K562 (cell line): ENCODE data around the gene OSGEP. TPM values are rescaled to one million over a fixed set of nuclear protein-coding genes. Genes with fewer than 3 reads are reported as not detected.

Experiments
- CEBPB ChIP-seq: fragments of 450-650 bp; IDR thresholded peaks from 2 replicates; pipeline ENCODE4 v1.6.1; 2016; ENCODE audit warnings: missing genetic modification characterization, missing compliant biosample characterization
- CTBP1 ChIP-seq: fragments of 450-650 bp; IDR thresholded peaks from 2 replicates; pipeline ENCODE4 v1.6.1; 2016; ENCODE audit warnings: borderline replicate concordance
- FOXA1 ChIP-seq: fragments of 450-650 bp; IDR thresholded peaks from 2 replicates; pipeline ENCODE4 v1.6.1; 2016; ENCODE audit warnings: mild to moderate bottlenecking, borderline replicate concordance
- FOXM1 ChIP-seq, 2 experiments: fragments of 450-650 bp in 1 of 2; sonication (generic) in 1 of 2; formaldehyde crosslinking in 1 of 2; IDR thresholded peaks; 2 replicates each; pipeline versions ENCODE4 v1.6.1 to v1.9.0; 2017 to 2022; ENCODE audit warnings: low read depth in 2 of 2, mild to moderate bottlenecking in 2 of 2, missing genetic modification reagents in 1 of 2, moderate library complexity in 1 of 2
- GATAD2B ChIP-seq: fragments of 450-650 bp; IDR thresholded peaks from 2 replicates; pipeline ENCODE4 v1.6.1; 2017; ENCODE audit warnings: mild to moderate bottlenecking, borderline replicate concordance
- HSF4 ChIP-seq: fragments of 250-450 bp; sonication (Bioruptor Pico); IDR thresholded peaks from 2 replicates; pipeline ENCODE4 v2.1.2; 2022; ENCODE audit warnings: mild to moderate bottlenecking, moderate library complexity, borderline replicate concordance
- L3MBTL2 ChIP-seq: fragments of 450-650 bp; IDR thresholded peaks from 2 replicates; pipeline ENCODE4 v1.6.1; 2016; ENCODE audit warnings: mild to moderate bottlenecking, moderate library complexity
- MECOM ChIP-seq: fragments of 250-450 bp; sonication (Bioruptor Pico); IDR thresholded peaks from 2 replicates; pipeline ENCODE4 v1.8.0; 2022; ENCODE audit warnings: inconsistent platforms
- MLX ChIP-seq, 2 experiments: fragments of 450-650 bp in 1 of 2; sonication (generic) in 1 of 2; formaldehyde crosslinking; conservative IDR thresholded peaks; 2 replicates each; pipeline versions ENCODE4 v1.4.0 to v1.8.1; 2020 to 2022; ENCODE audit warnings: mild to moderate bottlenecking in 1 of 2, missing genetic modification reagents in 1 of 2
- NCOA4 ChIP-seq: fragments of 450-650 bp; IDR thresholded peaks from 2 replicates; pipeline ENCODE4 v1.6.1; 2018; ENCODE audit warnings: mild to moderate bottlenecking; ENCODE audit not compliant: partially characterized antibody
- NFIC ChIP-seq: fragments of 450-650 bp; IDR thresholded peaks from 2 replicates; pipeline ENCODE4 v1.6.1; 2017; ENCODE audit warnings: mild to moderate bottlenecking, inconsistent platforms
- NFYB ChIP-seq: IDR thresholded peaks from 2 replicates; pipeline ENCODE4 v1.6.1; 2011; ENCODE audit warnings: mild to moderate bottlenecking, moderate library complexity; ENCODE audit not compliant: insufficient read length; ENCODE audit errors: extremely low read depth
- RBM14 ChIP-seq: fragments of 200-400 bp; formaldehyde crosslinking; IDR thresholded peaks from 2 replicates; pipeline ENCODE4 v1.6.1; 2018; ENCODE audit warnings: low read depth, mild to moderate bottlenecking, low read length, moderate library complexity, borderline replicate concordance; ENCODE audit not compliant: insufficient read depth
- RBM39 ChIP-seq: fragments of 200-400 bp; formaldehyde crosslinking; optimal IDR thresholded peaks from 2 replicates; pipeline ENCODE3; 2018; ENCODE audit warnings: low read depth, low read length
- SNRNP70 ChIP-seq: fragments of 200-400 bp; formaldehyde crosslinking; optimal IDR thresholded peaks from 2 replicates; pipeline ENCODE3; 2017; ENCODE audit warnings: low read depth, low read length
- SOX6 ChIP-seq: fragments of 450-650 bp; IDR thresholded peaks from 2 replicates; pipeline ENCODE4 v1.6.1; 2014; ENCODE audit warnings: mild to moderate bottlenecking
- TCF7 ChIP-seq: sonication (generic); IDR thresholded peaks from 2 replicates; pipeline ENCODE4 v1.6.1; 2016; ENCODE audit warnings: antibody characterized with exemption, borderline replicate concordance
- TCF7L2 ChIP-seq: fragments of 150-350 bp; IDR thresholded peaks from 2 replicates; pipeline ENCODE4 v1.6.1; 2016; ENCODE audit warnings: low read depth, mild to moderate bottlenecking, low read length, moderate library complexity
- ZFP30 ChIP-seq: fragments of 250-450 bp; sonication (Bioruptor Pico); IDR thresholded peaks from 2 replicates; pipeline ENCODE4 v1.8.0; 2022; ENCODE audit warnings: moderate library complexity, mild to moderate bottlenecking, inconsistent platforms, borderline replicate concordance
- ZKSCAN3 ChIP-seq: fragments of 250-450 bp; sonication (Bioruptor Pico); IDR thresholded peaks from 2 replicates; pipeline ENCODE4 v1.4.0; 2020
- ZNF766 ChIP-seq: fragments of 200-800 bp; sonication (Bioruptor generic); conservative IDR thresholded peaks from 2 replicates; pipeline ENCODE4 v1.6.1; 2016; ENCODE audit warnings: missing genetic modification characterization, missing compliant biosample characterization
- ZNF77 ChIP-seq: fragments of 250-450 bp; sonication (Bioruptor Pico); IDR thresholded peaks from 2 replicates; pipeline ENCODE4 v1.5.0; 2020
- polyA plus RNA-seq, 8 experiments: library from polyadenylated mRNA; depleted of rRNA in 4 of 8; stranded (reverse) in 5 of 8; unstranded in 3 of 8; fragments of >200 nt; fragmentation: Nextera tagmentation in 2 of 8; fragmentation: Illumina TruSeq in 1 of 8; extraction: Ambion mirVana in 2 of 8; extraction: Trizol in 1 of 8; gene quantifications; 2 replicates each; pipeline versions ENCODE4 v1.2.1 to v1.2.3, GENCODE V29; 2011 to 2014; ENCODE audit warnings: inconsistent platforms in 1 of 8, missing spikeins in 1 of 8
- total RNA-seq, 7 experiments: library from RNA; depleted of rRNA in 6 of 7; stranded (reverse); fragments of >200 nt in 6 of 7; fragmentation: Illumina TruSeq in 2 of 7; extraction: Trizol in 2 of 7; gene quantifications; 2 replicates each; pipeline versions ENCODE4 v1.2.1 to v1.2.3, GENCODE V29; 2011 to 2021; ENCODE audit warnings: low replicate concordance in 1 of 7
- TF ChIP-seq, protein P1 (sequence below), 2 experiments: fragments of 450-650 bp; conservative IDR thresholded peaks; 2 replicates each; pipeline ENCODE4 v1.6.1; 2017; ENCODE audit warnings: mild to moderate bottlenecking in 2 of 2, moderate library complexity in 2 of 2
- TF ChIP-seq, protein P2 (sequence below): fragments of 250-450 bp; sonication (Bioruptor Pico); IDR thresholded peaks from 2 replicates; pipeline ENCODE4 v1.9.0; 2021; ENCODE audit warnings: mild to moderate bottlenecking
- TF ChIP-seq, protein P3 (sequence below): fragments of 250-450 bp; sonication (Bioruptor Pico); IDR thresholded peaks from 2 replicates; pipeline ENCODE4 v1.8.0; 2022; ENCODE audit warnings: moderate library complexity, mild to moderate bottlenecking, inconsistent platforms
- TF ChIP-seq, protein P4 (sequence below): fragments of 450-650 bp; IDR thresholded peaks from 2 replicates; pipeline ENCODE4 v1.6.1; 2016; ENCODE audit warnings: low read depth, mild to moderate bottlenecking, moderate library complexity

OSGEP gene
- total and polyA plus RNA-seq, 9 of the 15 experiments (the other 6 are each of a cell fraction or from before 2014, with no cell fraction given): 32.1 to 59.2 (median 44.1) TPM

- TF ChIP-seq, protein P1, sequence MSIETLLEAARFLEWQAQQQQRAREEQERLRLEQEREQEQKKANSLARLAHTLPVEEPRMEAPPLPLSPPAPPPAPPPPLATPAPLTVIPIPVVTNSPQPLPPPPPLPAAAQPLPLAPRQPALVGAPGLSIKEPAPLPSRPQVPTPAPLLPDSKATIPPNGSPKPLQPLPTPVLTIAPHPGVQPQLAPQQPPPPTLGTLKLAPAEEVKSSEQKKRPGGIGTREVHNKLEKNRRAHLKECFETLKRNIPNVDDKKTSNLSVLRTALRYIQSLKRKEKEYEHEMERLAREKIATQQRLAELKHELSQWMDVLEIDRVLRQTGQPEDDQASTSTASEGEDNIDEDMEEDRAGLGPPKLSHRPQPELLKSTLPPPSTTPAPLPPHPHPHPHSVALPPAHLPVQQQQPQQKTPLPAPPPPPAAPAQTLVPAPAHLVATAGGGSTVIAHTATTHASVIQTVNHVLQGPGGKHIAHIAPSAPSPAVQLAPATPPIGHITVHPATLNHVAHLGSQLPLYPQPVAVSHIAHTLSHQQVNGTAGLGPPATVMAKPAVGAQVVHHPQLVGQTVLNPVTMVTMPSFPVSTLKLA (conservative IDR thresholded peaks at IDR 0.05): no peak
- TF ChIP-seq CEBPB (tag) (peak; percentile 98), ZFP30 (no peak), GATAD2B (no peak), ZNF766 (CRISPR knock-in tag) (no peak), RBM39 (no peak), NFIC (no peak), NFYB (no peak), CTBP1 (no peak), MECOM (CRISPR knock-in tag) (no peak), ZKSCAN3 (CRISPR knock-in tag) (no peak), MLX (CRISPR knock-in tag; conservative IDR thresholded peaks at IDR 0.05) (no peak), TCF7 (no peak), NCOA4 (no peak), RBM14 (no peak), FOXA1 (no peak), SOX6 (no peak), FOXM1 (IDR thresholded peaks at IDR 0.05; ENCODE audit: low read depth) (no peak), FOXM1 (CRISPR knock-in tag; IDR thresholded peaks at IDR 0.05; ENCODE audit: low read depth) (no peak), SNRNP70 (no peak), ZNF77 (CRISPR knock-in tag) (no peak), TCF7L2 (no peak), HSF4 (CRISPR knock-in tag) (no peak), L3MBTL2 (peak; percentile 51)
- TF ChIP-seq, protein P2, sequence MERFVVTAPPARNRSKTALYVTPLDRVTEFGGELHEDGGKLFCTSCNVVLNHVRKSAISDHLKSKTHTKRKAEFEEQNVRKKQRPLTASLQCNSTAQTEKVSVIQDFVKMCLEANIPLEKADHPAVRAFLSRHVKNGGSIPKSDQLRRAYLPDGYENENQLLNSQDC (CRISPR knock-in tag): no peak
- TF ChIP-seq, protein P3, sequence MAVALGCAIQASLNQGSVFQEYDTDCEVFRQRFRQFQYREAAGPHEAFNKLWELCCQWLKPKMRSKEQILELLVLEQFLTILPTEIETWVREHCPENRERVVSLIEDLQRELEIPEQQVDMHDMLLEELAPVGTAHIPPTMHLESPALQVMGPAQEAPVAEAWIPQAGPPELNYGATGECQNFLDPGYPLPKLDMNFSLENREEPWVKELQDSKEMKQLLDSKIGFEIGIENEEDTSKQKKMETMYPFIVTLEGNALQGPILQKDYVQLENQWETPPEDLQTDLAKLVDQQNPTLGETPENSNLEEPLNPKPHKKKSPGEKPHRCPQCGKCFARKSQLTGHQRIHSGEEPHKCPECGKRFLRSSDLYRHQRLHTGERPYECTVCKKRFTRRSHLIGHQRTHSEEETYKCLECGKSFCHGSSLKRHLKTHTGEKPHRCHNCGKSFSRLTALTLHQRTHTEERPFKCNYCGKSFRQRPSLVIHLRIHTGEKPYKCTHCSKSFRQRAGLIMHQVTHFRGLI: no peak
- TF ChIP-seq, protein P4, sequence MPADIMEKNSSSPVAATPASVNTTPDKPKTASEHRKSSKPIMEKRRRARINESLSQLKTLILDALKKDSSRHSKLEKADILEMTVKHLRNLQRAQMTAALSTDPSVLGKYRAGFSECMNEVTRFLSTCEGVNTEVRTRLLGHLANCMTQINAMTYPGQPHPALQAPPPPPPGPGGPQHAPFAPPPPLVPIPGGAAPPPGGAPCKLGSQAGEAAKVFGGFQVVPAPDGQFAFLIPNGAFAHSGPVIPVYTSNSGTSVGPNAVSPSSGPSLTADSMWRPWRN: no peak
These were observed 15.4 kb upstream of the OSGEP start (continued) for GRCh38 chr14:20469890-20470602.
